Measurements from ENCODE around the gene KIF7.

DNA sequence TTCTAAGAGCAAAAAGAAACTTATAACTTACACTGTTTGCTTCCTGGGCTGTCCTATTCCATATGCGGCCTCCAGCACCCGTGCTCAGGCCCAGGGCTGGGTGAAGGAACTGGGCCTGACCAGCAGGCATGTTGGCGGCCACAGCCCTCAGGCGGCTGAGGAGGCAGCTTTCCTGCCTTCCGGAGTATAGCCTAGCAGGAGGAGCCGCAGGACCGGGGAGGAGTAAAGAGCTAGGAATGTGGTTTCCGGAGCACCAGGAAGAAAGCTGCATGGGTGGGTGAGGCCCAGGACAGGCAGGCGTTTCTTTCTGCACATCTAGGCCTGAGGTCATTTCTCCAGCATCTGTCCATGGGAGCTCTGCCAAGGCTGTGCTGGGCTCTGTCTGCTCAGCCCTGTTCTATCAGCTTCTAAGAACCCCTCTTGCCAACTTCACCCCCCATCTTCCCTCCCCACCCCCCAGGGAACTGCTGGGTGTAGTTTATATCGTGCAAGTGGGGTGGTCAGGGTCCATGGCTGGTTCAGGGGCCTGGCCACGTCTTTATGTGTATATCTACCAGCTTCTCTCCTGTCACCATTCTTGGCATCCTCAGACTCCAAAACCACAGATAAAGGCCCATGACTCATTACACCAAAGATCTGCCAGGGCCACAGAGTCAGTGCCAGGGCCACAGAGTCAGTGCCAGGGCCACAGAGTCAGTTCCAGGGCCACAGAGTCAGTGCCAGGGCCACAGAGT, 7.8 kb upstream of the KIF7 start:
- TF ChIP-seq KDM1A (IDR thresholded peaks at IDR 0.05; ENCODE audit: borderline replicate concordance, low read length) (no peak), SIN3A (conservative IDR thresholded peaks at IDR 0.05 in 1 of 2, IDR thresholded peaks at IDR 0.05 in 1 of 2; ENCODE audit: low read depth in 1 of 2, low read length in 2 of 2) (no peak), CHD2 (IDR thresholded peaks at IDR 0.05; ENCODE audit: low read length) (no peak), MAFK (IDR thresholded peaks at IDR 0.05; ENCODE audit: low read depth, low read length) (no peak), SP1 (IDR thresholded peaks at IDR 0.05; ENCODE audit: low read depth, low read length) (no peak)
- TF ChIP-seq, protein P1, sequence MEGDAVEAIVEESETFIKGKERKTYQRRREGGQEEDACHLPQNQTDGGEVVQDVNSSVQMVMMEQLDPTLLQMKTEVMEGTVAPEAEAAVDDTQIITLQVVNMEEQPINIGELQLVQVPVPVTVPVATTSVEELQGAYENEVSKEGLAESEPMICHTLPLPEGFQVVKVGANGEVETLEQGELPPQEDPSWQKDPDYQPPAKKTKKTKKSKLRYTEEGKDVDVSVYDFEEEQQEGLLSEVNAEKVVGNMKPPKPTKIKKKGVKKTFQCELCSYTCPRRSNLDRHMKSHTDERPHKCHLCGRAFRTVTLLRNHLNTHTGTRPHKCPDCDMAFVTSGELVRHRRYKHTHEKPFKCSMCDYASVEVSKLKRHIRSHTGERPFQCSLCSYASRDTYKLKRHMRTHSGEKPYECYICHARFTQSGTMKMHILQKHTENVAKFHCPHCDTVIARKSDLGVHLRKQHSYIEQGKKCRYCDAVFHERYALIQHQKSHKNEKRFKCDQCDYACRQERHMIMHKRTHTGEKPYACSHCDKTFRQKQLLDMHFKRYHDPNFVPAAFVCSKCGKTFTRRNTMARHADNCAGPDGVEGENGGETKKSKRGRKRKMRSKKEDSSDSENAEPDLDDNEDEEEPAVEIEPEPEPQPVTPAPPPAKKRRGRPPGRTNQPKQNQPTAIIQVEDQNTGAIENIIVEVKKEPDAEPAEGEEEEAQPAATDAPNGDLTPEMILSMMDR (IDR thresholded peaks at IDR 0.05; ENCODE audit: control extremely low read depth in 1 of 3, insufficient read depth in 1 of 3, low read depth in 1 of 3, low read length in 3 of 3), result no peak
